NT2/D1 (cell line): ENCODE data around the gene KCNJ6.

ENCODE experiments used
- YY1 ChIP-seq: IDR thresholded peaks from 2 replicates; pipeline ENCODE4 v1.6.1; 2011; ENCODE audit not compliant: insufficient read length, insufficient read depth
- ZNF274 ChIP-seq: IDR thresholded peaks from 2 replicates; pipeline ENCODE4 v1.6.1; 2011; ENCODE audit warnings: mild to moderate bottlenecking, low read depth, low read length

DNA sequence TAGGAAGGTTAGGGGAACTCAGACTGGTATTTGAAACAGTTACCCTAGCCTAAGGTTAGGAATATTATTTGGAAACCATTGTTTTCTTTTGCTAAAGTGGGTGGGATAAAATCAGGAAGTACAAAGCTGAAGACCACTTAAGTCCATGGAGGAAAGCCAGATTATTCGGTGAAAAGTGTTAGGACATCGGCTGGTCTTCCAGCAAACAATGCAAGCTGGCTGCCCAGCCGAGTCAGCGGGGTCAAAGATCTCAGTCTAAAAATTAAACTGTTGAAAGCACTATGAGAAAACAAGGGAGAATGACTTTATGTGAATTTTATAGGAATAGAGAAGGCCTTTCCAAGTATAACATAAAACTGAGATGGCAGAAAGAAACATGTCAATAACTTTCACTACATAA, 231.7 kb downstream of the KCNJ6 start:
- TF ChIP-seq ZNF274 = no peak
- TF ChIP-seq YY1 = no peak
